PC-3 (cell line): ENCODE data around the gene ANKS1B.

Experiments
- CTCF ChIP-seq: fragments of 300-600 bp; sonication (generic); conservative IDR thresholded peaks from 2 replicates; pipeline ENCODE4 v1.5.1; 2017; ENCODE audit warnings: antibody characterized with exemption, low read depth, mild to moderate bottlenecking, low read length
- EZH2 ChIP-seq: fragments of 300-600 bp; sonication (generic); IDR thresholded peaks from one replicate; pipeline ENCODE4 v1.6.1; 2017; ENCODE audit warnings: antibody characterized with exemption, mild to moderate bottlenecking, low read length; ENCODE audit not compliant: unreplicated experiment
- EZH2phosphoT487 ChIP-seq: fragments of 300-600 bp; sonication (generic); IDR thresholded peaks from 2 replicates; pipeline ENCODE4 v1.6.1; 2018; ENCODE audit warnings: mild to moderate bottlenecking, antibody characterized with exemption, low read length, borderline replicate concordance

- TF ChIP-seq CTCF: no peak
- TF ChIP-seq EZH2: no peak
- TF ChIP-seq EZH2phosphoT487: no peak
These were observed 982.0 kb downstream of the ANKS1B start for GRCh38 chr12:99002731-99003130.
